H7 (cell line): ENCODE results near the gene GIPC2. TPM values are rescaled to one million over a fixed set of nuclear protein-coding genes. Genes with fewer than 3 reads are reported as not detected.
"Not testable (repeated sequence)": the region's sequence is repeated elsewhere in the genome, so short reads cannot be mapped to it uniquely, and the experiment has no call there.

ENCODE experiments used
- DNase-seq: peaks from one replicate; pipeline ENCODE4 v3.0.0; 2012
- H3K27me3 ChIP-seq: 2 replicates; pipeline ENCODE4 v1.6.0; 2011; ENCODE audit warnings: mild to moderate bottlenecking, low read length; ENCODE audit not compliant: control insufficient read depth, insufficient read depth
- H3K36me3 ChIP-seq: replicated peaks from 2 replicates; pipeline ENCODE4 v1.5.1; 2011; ENCODE audit warnings: low read length; ENCODE audit not compliant: control insufficient read depth, insufficient read depth
- H3K4me3 ChIP-seq: 2 replicates; pipeline ENCODE4 v1.5.1; 2011; ENCODE audit warnings: low read depth, mild to moderate bottlenecking, control low read depth, low read length, moderate library complexity; ENCODE audit not compliant: insufficient read depth
- total RNA-seq: library from RNA; depleted of rRNA; stranded (reverse); fragments of >200 nt; shearing (Covaris generic); gene quantifications from 2 replicates; pipeline ENCODE4 v1.2.3, GENCODE V29; 2014

Gene GIPC2
- total RNA-seq, 1 experiment from 2014 or later: 0.07 TPM

GRCh38 chr1:78015148-78015547, 30.6 kb upstream of the GIPC2 start:
- Histone ChIP-seq H3K4me3 (no peak overlapping the region), H3K27me3 (no peaks in the 10 kb centered on the region), H3K36me3 (no peaks in the 10 kb centered on the region; the same call in 1 of the 2 replicates)
- no peak for DNase-seq

- no peak overlapping the region for H3K4me3 ChIP-seq
- H3K36me3 ChIP-seq: no peaks in the 10 kb centered on the region; the same call in 1 of the 2 replicates
- no peaks in the 10 kb centered on the region for H3K27me3 ChIP-seq
- no peak for DNase-seq
These were observed 26.7 kb upstream of the GIPC2 start for GRCh38 chr1:78019024-78019423.

DNA sequence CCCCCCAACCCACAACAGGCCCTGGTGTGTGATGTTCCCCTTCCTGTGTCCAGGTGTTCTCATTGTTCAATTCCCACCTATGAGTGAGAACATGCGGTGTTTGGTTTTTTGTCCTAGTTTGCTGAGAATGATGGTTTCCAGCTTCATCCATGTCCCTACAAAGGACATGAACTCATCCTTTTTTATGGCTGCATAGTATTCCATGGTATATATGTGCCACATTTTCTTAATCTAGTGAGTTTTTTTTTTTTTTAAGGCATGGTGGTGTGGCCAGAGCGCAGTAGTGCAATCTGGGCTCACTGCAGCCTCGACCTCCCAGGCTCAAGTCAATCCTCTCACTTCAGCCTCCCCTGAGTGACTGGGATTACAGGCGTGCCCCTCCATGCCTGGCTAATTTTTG, 24.6 kb upstream of the GIPC2 start:
- DNase-seq, H3K27me3 ChIP-seq, H3K4me3 ChIP-seq, H3K36me3 ChIP-seq: not testable (repeated sequence)

DNA sequence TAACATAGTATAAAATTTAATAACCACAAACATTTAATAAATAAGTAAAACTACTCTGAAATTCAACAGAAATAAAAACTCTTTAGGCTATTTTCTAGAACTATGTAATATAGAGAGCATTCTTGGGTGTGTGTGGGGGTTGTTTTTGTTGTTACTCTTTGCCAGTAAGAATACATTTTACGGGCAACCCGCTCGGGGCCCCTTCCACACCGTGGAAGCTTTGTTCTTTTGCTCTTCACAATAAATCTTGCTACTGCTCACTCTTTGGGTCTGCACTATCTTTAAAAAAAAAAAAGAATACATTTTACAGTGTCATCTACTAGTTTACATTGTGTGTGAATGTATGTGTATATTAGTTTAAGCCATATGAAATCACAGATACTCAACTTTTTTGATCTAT, 16.0 kb upstream of the GIPC2 start:
- H3K27me3 ChIP-seq: no peaks in the 10 kb centered on the region
- H3K36me3 ChIP-seq: no peaks in the 10 kb centered on the region
- no peak overlapping the region for H3K4me3 ChIP-seq
- DNase-seq: no peak

GRCh38 chr1:78032996-78033796, 12.6 kb upstream of the GIPC2 start:
- Histone ChIP-seq H3K27me3 (no peaks in the 10 kb centered on the region), H3K4me3 (no peak overlapping the region), H3K36me3 (no peaks in the 10 kb centered on the region)
- no peak for DNase-seq

DNA sequence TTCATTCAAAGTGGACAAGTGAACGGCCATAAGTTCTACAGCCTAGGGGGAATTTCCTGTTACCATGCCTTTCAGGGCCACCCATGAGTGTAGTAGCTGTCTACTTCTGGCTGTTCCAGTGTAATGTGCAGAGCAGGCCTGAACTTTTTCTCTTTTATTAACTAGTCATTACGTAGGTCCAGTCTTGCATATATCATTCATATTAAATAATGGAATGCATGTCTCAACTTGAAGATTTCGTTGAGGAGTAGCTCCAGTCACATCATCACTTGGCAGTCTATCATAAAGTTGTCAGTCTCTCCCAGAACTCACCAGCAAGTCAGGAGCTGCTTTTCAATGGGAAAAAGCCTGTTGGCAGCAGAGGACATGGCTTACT, 12.0 kb upstream of the GIPC2 start:
- DNase-seq: no peak
- H3K4me3 ChIP-seq: no peak overlapping the region
- H3K36me3 ChIP-seq: no peaks in the 10 kb centered on the region
- no peaks in the 10 kb centered on the region for H3K27me3 ChIP-seq

DNA sequence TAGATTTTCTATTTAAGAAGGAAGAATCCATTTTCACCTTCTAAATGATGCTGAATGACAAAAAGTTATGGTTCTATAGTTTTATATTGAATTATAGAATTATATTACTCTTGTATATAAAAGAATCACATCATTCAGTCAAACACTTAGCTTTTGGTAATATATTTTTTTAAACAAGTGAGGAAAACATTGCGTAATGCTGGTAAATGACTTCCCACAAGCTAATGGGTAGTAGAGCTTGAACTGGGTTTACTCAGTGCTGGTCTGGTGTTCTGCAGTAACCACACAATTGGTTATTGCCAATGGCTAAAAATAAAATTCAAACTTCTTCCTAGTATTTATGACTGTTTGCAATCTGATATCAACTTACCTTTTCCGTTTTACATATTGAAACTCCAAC, 10.6 kb upstream of the GIPC2 start:
- no peak overlapping the region for H3K4me3 ChIP-seq
- no peaks in the 10 kb centered on the region; the same call in 1 of the 2 replicates for H3K27me3 ChIP-seq
- no peaks in the 10 kb centered on the region for H3K36me3 ChIP-seq
- no peak for DNase-seq

GRCh38 chr1:78036450-78036849, 9.3 kb upstream of the GIPC2 start:
- Histone ChIP-seq H3K27me3 (peaks cover 2% of the 10 kb centered on the region; the same call in 1 of the 2 replicates), H3K4me3 (no peak overlapping the region), H3K36me3 (no peaks in the 10 kb centered on the region)
- no peak for DNase-seq

DNA sequence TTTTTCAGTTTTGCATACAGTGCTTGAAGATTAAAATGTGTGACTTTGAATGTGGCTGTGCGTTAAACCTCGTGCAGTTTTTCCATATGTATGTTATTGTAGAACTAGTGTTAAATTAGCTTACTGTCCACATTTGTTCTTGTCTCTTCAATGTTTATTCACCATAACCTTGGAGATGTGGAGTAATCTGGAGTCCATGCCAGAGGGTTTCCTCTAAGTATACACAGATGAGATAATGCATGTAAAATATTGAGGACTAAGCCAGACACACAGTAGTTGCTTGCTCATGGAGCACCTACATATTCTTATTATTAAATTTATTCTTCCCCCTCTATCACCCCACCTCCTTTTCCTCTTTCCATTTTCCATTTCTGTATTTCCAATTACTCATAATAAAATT, 7.7 kb upstream of the GIPC2 start:
- Histone ChIP-seq H3K36me3 (no peaks in the 10 kb centered on the region), H3K27me3 (peaks cover 3% of the 10 kb centered on the region; the same call in 1 of the 2 replicates), H3K4me3 (no peak overlapping the region)
- no peak for DNase-seq

- DNase-seq: no peak
- Histone ChIP-seq H3K4me3 (no peak overlapping the region), H3K27me3 (peaks cover 6% of the 10 kb centered on the region), H3K36me3 (no peaks in the 10 kb centered on the region)
These were observed 7.3 kb upstream of the GIPC2 start for GRCh38 chr1:78038491-78038939.

DNA sequence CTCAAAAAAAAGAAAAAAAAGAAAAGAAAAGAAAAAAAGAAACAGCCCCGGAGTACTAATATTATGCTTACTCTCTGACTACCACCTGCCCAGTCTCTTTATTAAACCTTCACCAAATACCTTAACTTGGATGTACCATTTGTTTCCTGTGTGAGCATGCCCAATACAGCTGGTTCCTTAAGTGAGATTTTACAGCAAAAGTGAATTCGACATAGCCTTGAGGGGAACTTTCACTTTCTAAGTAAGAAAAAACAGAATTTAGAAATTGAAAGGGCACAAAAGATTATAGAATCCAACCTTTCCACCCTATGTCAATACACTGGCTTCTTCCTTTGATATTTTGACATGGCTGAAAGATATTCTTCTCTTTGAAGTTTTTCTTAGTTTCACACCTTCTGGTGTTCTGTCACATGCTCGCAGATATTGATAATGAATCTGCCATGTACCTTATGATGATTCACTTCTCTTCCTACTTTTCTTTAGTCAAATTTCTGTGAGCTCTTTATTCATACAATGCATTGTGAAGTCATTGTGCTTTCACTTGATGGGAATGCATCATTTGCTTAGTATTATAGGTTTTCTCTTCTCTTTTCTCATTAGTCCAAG, 5.2 kb upstream of the GIPC2 start:
- peaks cover 24% of the 10 kb centered on the region for H3K27me3 ChIP-seq

GRCh38 chr1:78043436-78043835, 2.3 kb upstream of the GIPC2 start:
- Histone ChIP-seq H3K27me3 (peaks cover 46% of the 10 kb centered on the region), H3K36me3 (no peaks in the 10 kb centered on the region), H3K4me3 (no peak overlapping the region)
- no peak for DNase-seq

More for the DNA sequence above, 5.2 kb upstream of the GIPC2 start:
- Histone ChIP-seq H3K4me3 (no peak overlapping the region), H3K36me3 (no peaks in the 10 kb centered on the region)
- no peak for DNase-seq

DNA sequence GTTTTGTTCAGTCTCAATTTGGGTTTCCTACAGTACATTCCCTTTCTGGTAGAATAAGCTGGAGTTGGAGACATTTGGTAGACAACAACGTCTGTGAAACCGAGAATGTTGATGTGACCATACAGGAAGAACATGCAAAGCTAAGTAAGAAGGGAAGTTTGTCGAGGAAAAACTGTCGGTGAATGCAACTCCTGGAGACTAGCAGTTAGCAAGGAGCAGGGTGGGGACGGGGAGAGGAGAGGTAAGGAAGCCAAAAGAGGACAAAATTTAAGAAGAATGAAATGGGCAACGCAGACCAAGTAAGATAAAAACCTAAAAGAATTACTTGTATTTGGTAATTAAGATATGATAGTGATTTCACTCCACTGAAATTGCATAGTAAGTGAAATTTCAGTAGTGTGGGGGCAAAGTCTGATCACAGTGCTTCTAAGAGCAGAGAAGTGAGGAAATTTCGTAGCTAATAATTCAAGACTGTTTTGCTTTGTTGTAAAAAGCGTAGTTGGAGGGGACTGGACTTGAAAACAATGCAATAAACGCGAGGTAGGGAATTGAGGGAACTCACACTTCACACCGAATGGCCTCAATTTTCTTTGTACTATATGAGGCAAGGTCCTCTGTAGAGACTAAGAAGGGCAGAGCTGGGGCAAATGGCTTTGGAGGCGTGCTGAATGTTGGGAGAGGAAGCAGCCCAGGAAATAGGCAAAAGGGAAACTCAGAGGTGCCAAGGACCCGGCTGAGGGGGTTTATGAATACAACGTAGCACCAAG, 787 bp upstream of the GIPC2 start:
- H3K27me3 ChIP-seq: peaks cover 46% of the 10 kb centered on the region
- peak overlapping the region; percentile 71 for H3K4me3 ChIP-seq
- peak; percentile 31 for DNase-seq
- H3K36me3 ChIP-seq: no peaks in the 10 kb centered on the region

DNA sequence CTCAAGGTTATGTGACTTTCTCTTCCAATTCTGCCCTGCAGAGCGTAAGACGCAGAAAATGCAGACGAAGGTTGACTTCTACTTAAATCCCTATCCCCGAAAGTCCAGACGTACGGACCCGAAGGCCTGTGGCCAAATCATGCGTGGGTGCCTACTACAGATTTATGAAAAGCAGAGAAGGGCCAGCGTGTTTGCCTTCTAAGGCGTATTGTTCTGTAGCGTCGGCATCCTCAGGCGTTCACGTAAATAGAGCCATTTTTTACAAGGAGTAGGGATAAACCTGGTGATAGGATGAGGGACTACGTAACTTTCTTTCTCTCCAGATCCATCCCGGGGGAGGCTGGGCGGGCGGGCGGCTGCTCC, 222 bp upstream of the GIPC2 start:
- Histone ChIP-seq H3K36me3 (no peaks in the 10 kb centered on the region), H3K27me3 (peaks cover 45% of the 10 kb centered on the region), H3K4me3 (peak overlapping the region; percentile 71)
- DNase-seq: no peak

DNA sequence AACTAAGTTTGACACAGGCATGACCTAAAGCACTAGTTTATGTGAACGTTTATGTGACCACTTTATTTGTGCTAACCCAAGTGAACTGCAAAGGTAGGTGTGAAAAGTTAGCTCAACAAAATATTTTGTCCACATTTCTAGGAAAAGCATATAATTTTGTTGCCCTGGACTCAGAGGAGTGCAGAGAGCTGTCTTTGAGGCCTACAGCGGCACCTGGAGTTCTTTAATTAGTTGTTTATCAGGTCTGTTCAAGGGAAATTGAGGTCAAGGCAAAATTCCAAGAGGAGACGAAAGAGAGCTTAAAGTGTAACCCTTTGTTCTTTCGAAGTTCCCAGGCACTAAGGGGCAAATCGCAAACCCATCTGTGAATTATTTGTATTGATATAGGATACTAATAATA, 1.3 kb downstream of the GIPC2 start:
- Histone ChIP-seq H3K36me3 (no peaks in the 10 kb centered on the region), H3K4me3 (no peak overlapping the region), H3K27me3 (peaks cover 45% of the 10 kb centered on the region)
- DNase-seq: no peak
